GM18873 (cell line): ENCODE measurements around the gene SPC25.

Experiments used
- ATAC-seq: cut with Tn5 transposase; IDR thresholded peaks from one replicate; pipeline ENCODE4 v1.9.1; 2021; ENCODE audit warnings: mild to moderate bottlenecking, moderate library complexity, moderate number of reproducible peaks; ENCODE audit not compliant: unreplicated experiment, low FRiP score

Gene SPC25

GRCh38 chr2:168850846-168851245 lies 39.4 kb downstream of the SPC25 start:
- no peak for ATAC-seq

GRCh38 chr2:168849610-168850009 lies 40.6 kb downstream of the SPC25 start:
- no peak for ATAC-seq

GRCh38 chr2:168848225-168848624 lies 42.0 kb downstream of the SPC25 start:
- no peak for ATAC-seq

GRCh38 chr2:168843253-168843652 lies 47.0 kb downstream of the SPC25 start:
- no peak for ATAC-seq

GRCh38 chr2:168841445-168841844 lies 48.8 kb downstream of the SPC25 start:
- ATAC-seq, result no peak

GRCh38 chr2:168835969-168836368 lies 54.3 kb downstream of the SPC25 start:
- no peak for ATAC-seq

- no peak for ATAC-seq
These were observed 58.6 kb downstream of the SPC25 start for GRCh38 chr2:168831662-168832061.

- no peak for ATAC-seq
These were observed 59.3 kb downstream of the SPC25 start for GRCh38 chr2:168830958-168831357.

- ATAC-seq, result no peak
These were observed 65.1 kb downstream of the SPC25 start for GRCh38 chr2:168825126-168825525.

- no peak for ATAC-seq
These were observed 68.2 kb downstream of the SPC25 start for GRCh38 chr2:168821992-168822391.

- ATAC-seq, result no peak
These were observed 68.7 kb downstream of the SPC25 start for GRCh38 chr2:168821577-168821976.
